RPMI8226 (cell line): ENCODE measurements around the gene SRPK3.
"Not testable (repeated sequence)": the region's sequence is repeated elsewhere in the genome, so short reads cannot be mapped to it uniquely, and the experiment has no call there.

Experiments
- DNase-seq: peaks from one replicate; pipeline ENCODE4 v3.0.0-alpha.2; 2015

SRPK3 gene

DNA sequence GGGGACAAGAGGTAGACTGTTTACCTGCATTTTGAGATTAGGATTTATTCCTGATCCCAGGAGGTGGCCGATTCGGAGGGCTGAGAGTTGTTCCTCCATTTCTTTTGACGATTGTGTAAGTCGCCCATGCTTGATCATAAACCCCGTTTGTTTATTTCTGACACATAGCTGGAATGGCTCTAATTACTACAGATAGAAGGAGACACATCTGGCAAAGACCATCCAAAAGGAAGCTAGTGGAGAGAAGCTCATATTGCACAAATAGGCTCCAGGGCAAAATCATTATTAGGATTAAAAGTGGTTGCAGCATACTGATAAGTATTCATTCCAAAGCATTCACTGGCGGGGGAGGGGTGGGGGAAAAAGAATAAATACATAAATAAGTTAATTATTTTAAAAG, 33.9 kb upstream of the SRPK3 start:
- not testable (repeated sequence) for DNase-seq

GRCh38 chrX:153749017-153749416, 31.8 kb upstream of the SRPK3 start:
- DNase-seq, result not testable (repeated sequence)

DNA sequence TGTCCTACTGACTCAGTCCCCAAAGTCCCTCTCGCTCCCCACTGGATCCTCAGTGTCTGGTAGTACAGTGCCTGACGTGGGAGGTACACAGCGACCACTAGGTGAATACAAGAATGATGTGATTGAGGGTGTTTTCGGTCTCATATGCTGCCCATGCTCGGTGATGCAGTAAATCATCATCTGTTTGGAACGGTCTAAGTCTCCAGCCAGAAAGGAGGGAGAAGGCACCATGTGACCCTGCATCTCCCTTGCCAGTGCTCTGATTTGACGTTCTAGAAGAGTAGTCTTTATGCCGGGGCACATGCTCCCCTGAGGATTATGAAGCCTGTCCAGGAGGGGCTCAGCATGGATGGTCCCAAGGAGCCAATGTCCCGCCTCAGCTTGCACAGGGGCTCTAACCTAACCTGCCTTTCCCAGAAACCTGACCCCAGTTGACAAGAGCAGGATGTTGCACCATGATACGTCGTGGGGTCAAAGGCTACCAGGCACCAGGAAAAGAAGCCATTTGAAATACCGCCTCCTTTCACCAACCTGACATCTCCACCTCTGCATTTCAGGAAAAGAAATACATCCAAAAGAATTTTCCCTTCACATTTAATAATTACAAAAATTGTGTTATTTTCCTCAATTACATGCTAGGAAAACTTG, 30.6 kb upstream of the SRPK3 start:
- no peak for DNase-seq

DNA sequence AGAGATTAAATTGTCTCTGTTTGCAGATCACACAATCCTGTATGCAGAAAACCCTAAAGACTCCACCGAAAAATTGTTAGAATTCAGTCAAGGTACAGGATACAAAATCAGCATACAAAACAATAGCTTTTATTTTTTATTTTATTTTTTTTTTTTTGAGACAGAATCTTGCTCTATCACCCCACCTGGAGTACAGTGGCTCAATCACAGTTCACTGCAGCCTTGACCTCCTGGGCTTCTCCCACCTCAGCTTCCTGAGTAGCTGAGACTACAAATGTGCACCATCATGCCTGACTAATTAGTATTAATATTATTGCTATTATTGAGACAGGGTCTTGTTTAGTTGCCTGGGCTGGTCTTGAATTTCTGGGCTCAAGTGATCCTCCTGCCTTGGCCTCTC, 25.7 kb upstream of the SRPK3 start:
- peak; percentile 21 for DNase-seq

GRCh38 chrX:153761863-153762262, 19.0 kb upstream of the SRPK3 start:
- DNase-seq, result no peak

- DNase-seq, result no peak
Observed at GRCh38 chrX:153762626-153763173, 18.1 kb upstream of the SRPK3 start.

DNA sequence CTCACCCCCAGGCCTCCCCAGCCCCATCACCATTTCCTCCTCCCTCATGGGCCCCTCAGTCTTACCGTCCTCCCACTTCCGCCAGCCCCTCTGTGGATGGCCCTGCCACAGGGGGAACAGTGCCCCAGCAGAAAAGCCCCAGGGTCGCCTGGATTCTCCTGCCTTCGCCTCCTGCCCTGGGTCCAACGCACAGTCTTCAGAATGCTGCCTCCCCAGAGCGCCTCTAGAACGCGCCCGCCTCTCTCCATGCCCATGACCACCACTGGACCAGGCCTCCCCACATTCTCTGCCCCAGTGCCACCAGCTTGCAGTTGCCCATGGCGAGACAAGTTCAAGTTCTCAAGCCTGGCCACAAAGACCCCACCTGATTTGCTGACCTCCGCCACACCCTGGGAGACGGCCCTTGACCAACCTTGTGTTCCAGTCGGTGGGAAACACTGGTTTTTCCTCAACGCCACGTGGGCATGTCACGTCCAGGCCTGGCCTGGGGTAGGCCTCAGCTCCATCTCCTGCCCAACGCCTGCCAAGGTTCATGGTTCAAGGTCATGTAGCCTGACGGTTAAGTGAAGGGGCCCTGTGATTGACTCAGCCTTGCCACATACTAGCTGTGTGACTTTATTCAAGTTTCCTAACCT, 17.4 kb upstream of the SRPK3 start:
- no peak for DNase-seq

- DNase-seq, result peak; percentile 84
Observed at GRCh38 chrX:153763989-153764755, 16.7 kb upstream of the SRPK3 start, which contains the start of gene PLXNB3. PLXNB3 (plus strand) TSS chrX:153764249; CDS start chrX:153765536, 1,287 bp downstream.

- no peak for DNase-seq
Observed at GRCh38 chrX:153764786-153765137, 16.1 kb upstream of the SRPK3 start.

- no peak for DNase-seq
Observed at GRCh38 chrX:153765138-153766079, 15.4 kb upstream of the SRPK3 start.

GRCh38 chrX:153766098-153766817, 14.6 kb upstream of the SRPK3 start:
- DNase-seq, result peak; percentile 24

- DNase-seq, result no peak
Observed at GRCh38 chrX:153766871-153767673, 13.8 kb upstream of the SRPK3 start.

DNA sequence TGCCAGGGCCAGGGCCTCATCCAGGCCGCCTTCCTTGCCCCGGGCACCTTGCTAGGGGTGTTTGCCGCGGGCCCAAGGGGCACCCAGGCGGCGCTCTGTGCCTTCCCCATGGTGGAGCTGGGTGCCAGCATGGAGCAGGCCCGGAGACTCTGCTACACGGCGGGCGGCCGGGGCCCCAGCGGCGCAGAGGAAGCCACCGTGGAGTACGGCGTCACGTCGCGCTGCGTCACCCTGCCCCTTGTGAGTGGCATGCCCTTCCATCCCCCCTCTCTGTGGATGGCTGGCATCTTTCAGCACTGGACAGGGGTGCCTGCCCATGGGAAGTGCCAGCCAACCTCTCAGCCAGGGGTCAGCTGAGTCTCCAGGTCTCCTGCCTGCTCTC, 13.2 kb upstream of the SRPK3 start:
- no peak for DNase-seq

DNA sequence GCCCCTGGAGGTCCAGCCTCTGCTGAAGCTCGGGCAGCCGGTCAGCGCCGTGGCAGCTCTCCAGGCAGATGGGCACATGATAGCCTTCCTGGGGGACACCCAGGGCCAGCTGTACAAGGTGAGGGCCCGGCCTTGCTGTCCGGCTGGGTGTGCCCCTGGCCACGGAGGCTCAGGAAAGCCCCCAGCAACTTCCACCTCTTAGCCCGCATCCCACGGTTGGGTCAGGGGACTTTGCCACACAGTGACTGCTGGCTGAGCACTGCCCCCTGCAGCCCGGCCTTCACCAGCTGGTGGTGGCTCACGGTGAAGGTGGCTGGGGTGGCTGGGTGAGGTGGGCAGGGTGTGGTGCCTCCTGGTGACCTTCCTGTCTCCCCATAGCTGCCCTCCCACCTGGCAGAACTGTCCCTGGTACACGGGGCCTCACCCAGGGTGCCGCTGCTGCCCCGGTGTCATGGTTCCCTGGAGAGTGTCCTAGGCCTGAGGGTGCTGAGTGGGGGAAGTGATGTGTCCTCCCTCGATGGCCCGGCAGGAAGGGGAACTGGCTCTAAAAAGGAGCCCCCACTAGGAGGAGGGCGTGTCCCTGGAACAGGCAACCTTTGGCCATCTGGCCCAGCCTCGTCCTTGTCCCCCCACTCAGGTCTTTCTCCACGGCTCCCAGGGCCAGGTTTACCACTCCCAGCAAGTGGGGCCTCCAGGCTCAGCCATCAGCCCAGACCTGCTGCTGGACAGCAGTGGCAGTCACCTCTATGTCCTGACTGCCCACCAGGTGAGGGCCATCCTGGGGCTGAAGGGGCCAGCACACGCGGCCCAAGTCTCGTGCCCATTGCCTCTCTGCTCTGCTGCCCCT, 12.3 kb upstream of the SRPK3 start:
- peak; percentile 25 for DNase-seq

GRCh38 chrX:153769158-153769864, 11.5 kb upstream of the SRPK3 start:
- DNase-seq, result no peak

GRCh38 chrX:153769865-153770600, 10.8 kb upstream of the SRPK3 start:
- DNase-seq, result no peak

DNA sequence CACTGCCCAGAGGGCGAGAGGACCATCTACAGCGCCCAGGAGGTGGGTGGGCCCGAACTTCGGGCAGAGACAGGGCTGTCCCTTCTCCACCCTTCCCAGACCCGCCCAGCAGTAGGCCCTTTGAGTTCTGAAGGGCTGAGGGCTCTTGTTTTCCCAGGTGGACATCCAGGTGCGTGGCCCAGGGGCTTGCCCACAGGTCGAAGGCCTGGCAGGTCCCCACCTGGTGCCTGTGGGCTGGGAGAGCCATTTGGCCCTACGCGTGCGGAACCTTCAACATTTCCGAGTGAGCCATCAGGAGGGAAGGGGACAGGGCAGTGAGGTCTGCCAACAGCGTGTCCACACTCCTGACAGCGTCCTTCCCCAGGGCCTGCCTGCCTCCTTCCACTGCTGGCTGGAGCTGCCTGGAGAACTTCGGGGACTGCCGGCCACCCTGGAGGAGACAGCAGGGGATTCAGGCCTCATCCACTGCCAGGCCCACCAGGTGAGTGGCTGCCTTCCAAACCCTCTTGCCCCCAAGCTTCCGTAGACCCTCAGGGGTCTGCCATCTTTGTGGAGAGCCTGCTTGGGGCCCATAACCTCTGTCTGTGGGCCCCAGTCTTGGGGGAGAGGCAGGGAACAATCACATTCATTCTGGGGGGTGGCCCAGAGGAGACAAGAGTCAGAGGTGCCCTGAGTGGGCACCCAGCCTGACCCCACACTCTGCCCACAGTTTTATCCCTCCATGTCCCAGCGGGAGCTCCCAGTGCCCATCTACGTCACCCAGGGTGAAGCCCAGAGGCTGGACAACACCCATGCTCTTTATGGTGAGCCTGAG, 10.0 kb upstream of the SRPK3 start:
- DNase-seq, result no peak
